ENCODE measurements around the gene LARP4B. TPM values are rescaled to one million over a fixed set of nuclear protein-coding genes. Genes with fewer than 3 reads are reported as not detected.

The LARP4B gene
- total RNA-seq, 1 donor from 2014 or later, result 33.1 TPM

- Histone ChIP-seq H3K79me2 (ENCODE audit: low read depth) (no peaks in the 10 kb centered on the region), H3K36me3 (no peaks in the 10 kb centered on the region), H3K4me2 (no peak overlapping the region), H3K9me3 (ENCODE audit: low read depth) (no peaks in the 10 kb centered on the region), H3K4me3 (no peak overlapping the region), H4K20me1 (ENCODE audit: low read depth) (no peaks in the 10 kb centered on the region), H3K27ac (no peak overlapping the region), H3K4me1 (no peaks in the 10 kb centered on the region), H3K9ac (no peak overlapping the region), H2AFZ (replicated peaks) (no peak overlapping the region), H3F3A (ENCODE audit: low read depth) (no peaks in the 10 kb centered on the region), H3K27me3 (no peaks in the 10 kb centered on the region)
- H3K27ac Mint-ChIP-seq, result no peak overlapping the region
- no peak for DNase-seq (ENCODE audit: low spot score)
- H3K4me3 Mint-ChIP-seq, result no peak overlapping the region
- H3K27me3 Mint-ChIP-seq (ENCODE audit: insufficient read depth, low read depth), result peaks cover 2% of the 10 kb centered on the region
- no peak for TF ChIP-seq CTCF (IDR thresholded peaks at IDR 0.05)
- TF ChIP-seq EZH2 (IDR thresholded peaks at IDR 0.05), result no peak
- TF ChIP-seq EZH2phosphoT487 (IDR thresholded peaks at IDR 0.05), result no peak
- H3K4me1 Mint-ChIP-seq, result peaks cover 8% of the 10 kb centered on the region
- H3K36me3 Mint-ChIP-seq, result no peaks in the 10 kb centered on the region
- no peaks in the 10 kb centered on the region for H3K9me3 Mint-ChIP-seq
Observed at GRCh38 chr10:949446-949845, 17.9 kb upstream of the LARP4B start.

- Histone ChIP-seq H3K27ac (no peak overlapping the region), H3K4me3 (no peak overlapping the region), H3K79me2 (ENCODE audit: low read depth) (no peaks in the 10 kb centered on the region), H2AFZ (replicated peaks) (no peak overlapping the region), H4K20me1 (ENCODE audit: low read depth) (no peaks in the 10 kb centered on the region), H3K9ac (no peak overlapping the region), H3F3A (ENCODE audit: low read depth) (no peaks in the 10 kb centered on the region), H3K36me3 (no peaks in the 10 kb centered on the region), H3K4me1 (no peaks in the 10 kb centered on the region), H3K4me2 (no peak overlapping the region), H3K9me3 (ENCODE audit: low read depth) (no peaks in the 10 kb centered on the region), H3K27me3 (no peaks in the 10 kb centered on the region)
- H3K27me3 Mint-ChIP-seq (ENCODE audit: insufficient read depth, low read depth), result peaks cover 4% of the 10 kb centered on the region
- DNase-seq (ENCODE audit: low spot score), result no peak
- H3K4me3 Mint-ChIP-seq, result no peak overlapping the region
- no peaks in the 10 kb centered on the region for H3K9me3 Mint-ChIP-seq
- no peaks in the 10 kb centered on the region for H3K36me3 Mint-ChIP-seq
- no peak overlapping the region for H3K27ac Mint-ChIP-seq
- TF ChIP-seq EZH2 (IDR thresholded peaks at IDR 0.05) (no peak), EZH2phosphoT487 (IDR thresholded peaks at IDR 0.05) (no peak), CTCF (IDR thresholded peaks at IDR 0.05) (no peak)
- H3K4me1 Mint-ChIP-seq, result peaks cover 8% of the 10 kb centered on the region
Observed at GRCh38 chr10:948347-948746, 16.8 kb upstream of the LARP4B start.

GRCh38 chr10:947881-948280, 16.4 kb upstream of the LARP4B start:
- Mint-ChIP-seq H3K27me3 (ENCODE audit: insufficient read depth, low read depth) (peaks cover 4% of the 10 kb centered on the region), H3K4me1 (peaks cover 8% of the 10 kb centered on the region), H3K27ac (no peak overlapping the region), H3K36me3 (no peaks in the 10 kb centered on the region), H3K4me3 (no peak overlapping the region), H3K9me3 (no peaks in the 10 kb centered on the region)
- H3F3A ChIP-seq (ENCODE audit: low read depth), result no peaks in the 10 kb centered on the region
- H3K4me3 ChIP-seq, result no peak overlapping the region
- H3K4me2 ChIP-seq, result no peak overlapping the region
- H3K79me2 ChIP-seq (ENCODE audit: low read depth), result no peaks in the 10 kb centered on the region
- no peaks in the 10 kb centered on the region for H3K9me3 ChIP-seq (ENCODE audit: low read depth)
- no peaks in the 10 kb centered on the region for H4K20me1 ChIP-seq (ENCODE audit: low read depth)
- H3K36me3 ChIP-seq, result no peaks in the 10 kb centered on the region
- DNase-seq (ENCODE audit: low spot score), result no peak
- H3K27ac ChIP-seq, result no peak overlapping the region
- H2AFZ ChIP-seq (replicated peaks), result no peak overlapping the region
- H3K27me3 ChIP-seq, result no peaks in the 10 kb centered on the region
- H3K4me1 ChIP-seq, result no peaks in the 10 kb centered on the region
- H3K9ac ChIP-seq, result no peak overlapping the region
- no peak for TF ChIP-seq EZH2 (IDR thresholded peaks at IDR 0.05)
- TF ChIP-seq CTCF (IDR thresholded peaks at IDR 0.05), result no peak
- TF ChIP-seq EZH2phosphoT487 (IDR thresholded peaks at IDR 0.05), result no peak

Measured in neural progenitor cell (in vitro differentiated cells).